HG03378 (cell line): Measurements from ENCODE around the gene IMP4.
A peak's percentile ranks its signal among the peaks of the same experiment; 100 is the strongest.

Experiments used
- ATAC-seq: cut with Tn5 transposase; IDR thresholded peaks from one replicate; pipeline ENCODE4 v1.9.1; 2021; ENCODE audit warnings: mild to moderate bottlenecking, moderate library complexity; ENCODE audit not compliant: unreplicated experiment

Gene IMP4

DNA sequence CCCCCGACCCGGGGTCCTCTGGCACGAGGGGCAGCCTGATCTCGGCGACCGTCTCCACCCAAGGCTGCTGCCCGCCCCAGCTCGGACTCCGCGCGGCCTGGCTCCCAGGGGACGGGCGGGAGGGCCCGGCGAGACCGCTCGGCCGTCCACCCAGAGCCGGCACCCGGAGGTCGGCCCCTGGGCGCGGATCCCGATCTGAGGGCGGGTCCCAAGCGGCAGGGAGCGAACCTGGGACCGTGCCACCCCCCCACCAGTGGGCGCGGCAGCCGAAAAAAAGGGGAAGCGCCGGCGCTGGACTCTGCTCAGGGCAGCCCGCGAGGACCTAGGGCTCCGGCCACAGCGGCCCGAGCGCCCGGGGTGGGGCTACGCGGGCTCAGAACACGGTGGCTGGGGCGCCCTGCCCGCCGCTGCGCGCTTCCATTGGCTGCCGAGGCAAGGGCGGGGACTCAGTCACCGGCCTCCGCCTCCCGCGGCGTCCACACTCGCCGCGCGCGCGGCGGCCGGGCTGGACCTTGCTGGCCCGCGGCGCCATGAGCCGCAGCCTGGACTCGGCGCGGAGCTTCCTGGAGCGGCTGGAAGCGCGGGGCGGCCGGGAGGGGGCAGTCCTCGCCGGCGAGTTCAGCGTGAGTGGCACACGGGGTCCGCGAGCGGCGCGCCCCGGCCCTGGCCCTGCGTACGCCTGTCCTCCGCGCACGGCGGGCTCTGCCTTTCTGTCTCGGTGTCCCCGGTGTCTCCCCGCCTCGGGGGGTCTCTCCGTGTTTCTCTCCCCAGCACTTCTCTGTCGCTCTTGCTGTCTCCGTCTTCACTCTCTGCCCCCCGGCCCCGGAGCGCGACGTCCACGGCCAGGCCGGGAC lies 13.1 kb downstream of the IMP4 start, which contains the start of gene PTPN18:
Gene PTPN18, plus strand, starts transcription at position 479 of the 854 bp plus-strand sequence. Its CDS starts 52 bp downstream, at position 531.
- ATAC-seq, result peak; percentile 69

DNA sequence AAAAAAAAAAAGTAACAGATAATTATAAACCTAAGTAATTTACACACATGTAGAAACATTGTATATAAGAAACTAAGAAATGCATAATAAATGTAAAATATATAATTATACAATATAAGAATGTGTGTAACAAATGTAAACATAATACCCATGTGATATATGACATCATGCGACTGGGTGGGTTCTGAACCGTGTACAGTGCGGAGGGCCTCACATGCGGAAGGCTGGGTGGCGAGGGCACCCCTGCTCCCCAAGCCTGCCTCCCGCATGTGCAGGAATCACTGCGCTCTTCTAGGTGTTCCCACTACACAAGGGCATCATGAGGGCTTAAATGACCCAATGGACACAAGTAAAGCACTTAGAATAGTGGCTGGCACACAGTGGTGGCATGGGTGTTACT lies 15.2 kb downstream of the IMP4 start:
- ATAC-seq, result no peak

DNA sequence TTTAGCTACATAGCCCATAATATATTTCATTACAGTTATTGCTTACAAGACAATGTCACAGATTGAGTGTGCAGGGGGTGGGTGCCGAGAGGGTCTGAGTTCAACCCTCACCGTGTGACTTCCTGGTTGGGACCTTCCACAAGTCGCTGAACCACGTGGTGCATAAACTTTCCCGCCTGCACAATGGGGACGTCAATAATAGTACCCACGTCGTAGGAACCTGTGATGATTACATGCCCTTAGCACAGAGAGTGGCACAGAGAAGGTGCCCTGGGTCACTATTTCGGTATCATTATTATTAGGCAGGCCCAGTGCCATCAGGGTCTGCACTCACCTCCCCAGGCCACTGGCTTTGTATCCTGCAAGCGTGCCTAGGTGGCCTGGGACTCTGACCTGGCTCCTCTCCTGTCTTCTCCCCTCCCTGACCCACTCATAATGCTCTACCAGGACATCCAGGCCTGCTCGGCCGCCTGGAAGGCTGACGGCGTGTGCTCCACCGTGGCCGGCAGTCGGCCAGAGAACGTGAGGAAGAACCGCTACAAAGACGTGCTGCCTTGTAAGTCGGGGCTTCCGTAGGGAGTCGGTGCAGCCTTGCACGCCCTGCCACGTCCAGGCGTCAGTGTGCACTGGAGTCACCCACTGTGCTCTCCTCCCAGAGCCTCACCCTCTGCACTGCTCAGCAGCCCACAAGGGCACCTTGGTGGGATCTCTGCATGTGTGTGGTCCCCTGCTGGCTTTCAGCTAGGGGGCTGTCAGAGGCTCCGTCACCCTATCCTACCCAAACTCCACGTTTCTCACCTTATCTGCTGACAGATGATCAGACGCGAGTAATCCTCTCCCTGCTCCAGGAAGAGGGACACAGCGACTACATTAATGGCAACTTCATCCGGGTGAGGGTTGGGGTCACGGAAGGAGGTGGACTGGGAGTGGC lies 16.0 kb downstream of the IMP4 start:
- ATAC-seq, result no peak

DNA sequence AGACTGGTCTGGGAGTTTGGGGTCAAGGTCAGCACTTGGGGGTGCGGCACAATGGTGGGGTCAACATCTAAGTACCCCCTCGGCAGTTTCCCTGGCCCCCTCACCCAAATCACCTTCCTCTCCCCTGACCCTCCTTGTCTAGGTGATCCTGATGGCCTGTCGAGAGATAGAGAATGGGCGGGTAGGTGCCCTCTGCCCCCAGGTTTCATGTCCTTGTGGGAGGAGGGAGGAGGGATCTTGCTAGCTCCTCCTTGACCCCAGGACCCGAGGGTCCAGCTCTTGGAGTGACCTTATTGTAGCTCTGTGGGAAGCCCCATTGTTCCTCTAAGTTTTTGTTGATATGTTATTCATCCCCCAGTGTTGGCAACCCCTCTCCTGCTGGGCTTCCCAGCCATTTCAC lies 16.8 kb downstream of the IMP4 start:
- ATAC-seq, result no peak

DNA sequence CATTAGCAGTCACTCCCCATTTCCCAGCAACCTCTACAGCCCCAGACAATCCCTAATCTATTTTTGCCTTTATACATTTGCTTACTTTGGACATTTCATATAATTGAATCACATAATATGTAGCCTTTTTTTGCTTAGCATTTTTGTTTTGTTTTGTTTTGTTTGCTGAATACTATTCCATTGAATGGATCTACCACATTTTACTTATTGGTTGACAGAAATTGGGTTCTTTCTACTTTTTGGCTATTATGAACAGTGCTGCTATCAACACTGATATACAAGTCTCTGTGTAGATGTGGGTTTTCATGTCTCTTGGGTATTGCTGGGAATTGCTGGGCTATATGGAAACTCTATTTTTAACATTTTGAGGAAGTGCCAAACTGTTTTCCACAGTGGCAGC lies 20.8 kb downstream of the IMP4 start:
- no peak for ATAC-seq

DNA sequence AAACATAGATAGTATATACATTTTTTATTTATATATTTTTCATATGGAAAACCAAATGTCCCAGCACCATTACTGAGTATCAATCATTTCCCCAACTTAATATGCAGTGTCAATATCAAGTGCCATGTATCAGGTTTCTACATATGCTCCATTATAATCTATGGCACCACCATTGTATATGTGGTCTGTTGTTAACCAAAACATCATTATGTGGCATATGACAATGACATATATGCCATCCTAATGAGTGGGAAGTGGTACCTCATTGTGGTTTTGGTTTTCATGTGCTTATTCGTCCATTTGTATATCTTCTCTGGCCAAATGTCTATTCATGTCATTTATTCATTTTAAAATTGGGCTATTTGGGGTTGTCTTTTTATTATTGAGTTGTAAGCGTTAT lies 22.4 kb downstream of the IMP4 start:
- ATAC-seq, result no peak

DNA sequence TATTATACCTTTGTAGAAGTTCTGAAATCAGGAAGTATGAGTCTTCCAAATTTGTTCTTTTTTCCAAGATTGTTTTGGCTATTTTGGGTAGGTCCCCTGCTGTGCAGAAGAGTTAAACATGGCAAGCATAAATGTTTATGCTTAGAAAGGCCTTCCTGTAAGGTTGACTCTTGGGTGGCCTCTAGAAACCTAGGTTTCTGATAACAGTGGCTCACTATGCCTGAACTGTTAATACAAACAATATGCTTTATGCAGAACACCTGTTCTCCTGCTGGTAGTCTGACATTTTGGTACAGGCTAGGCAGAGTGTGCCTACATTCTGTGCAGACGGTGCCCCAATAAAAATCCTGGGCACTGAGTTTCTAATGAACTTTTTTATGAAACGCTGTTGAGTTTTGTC lies 23.3 kb downstream of the IMP4 start:
- no peak for ATAC-seq

DNA sequence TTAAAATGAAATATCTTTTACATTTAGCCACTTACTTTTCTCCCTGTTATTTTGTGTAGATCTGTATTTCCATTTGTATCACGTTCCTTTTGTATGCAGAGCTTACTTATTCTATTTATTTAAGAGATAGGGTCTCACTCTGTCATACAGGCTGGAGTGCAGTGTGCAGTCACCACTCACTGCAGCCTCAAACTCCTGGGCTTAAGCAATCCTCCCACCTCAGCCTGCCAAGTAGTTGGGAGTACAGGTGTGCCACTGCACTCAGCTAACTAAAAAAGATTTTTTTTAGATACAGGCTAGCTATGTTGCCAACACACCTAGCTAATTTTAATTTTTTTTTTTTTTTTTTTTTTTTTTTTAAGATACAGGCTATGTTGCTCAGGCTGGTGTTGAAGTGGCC lies 24.0 kb downstream of the IMP4 start:
- no peak for ATAC-seq

DNA sequence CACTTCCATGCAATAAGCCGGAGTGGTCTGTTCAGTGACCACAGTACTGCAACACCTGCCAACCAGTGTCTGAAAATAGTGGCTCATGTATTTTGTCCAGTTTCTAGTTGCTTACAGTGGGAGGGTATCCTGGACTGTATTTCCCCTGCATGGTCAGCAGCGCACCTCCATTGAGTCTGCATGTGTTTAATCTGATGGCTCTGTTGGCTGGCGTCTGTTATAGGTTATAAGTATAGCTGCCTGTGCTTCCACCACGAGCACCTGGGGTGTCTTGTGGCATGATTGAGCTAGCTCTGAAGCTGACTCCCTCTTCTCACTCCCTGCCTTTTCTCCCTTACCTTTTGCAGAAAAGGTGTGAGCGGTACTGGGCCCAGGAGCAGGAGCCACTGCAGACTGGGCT lies 26.1 kb downstream of the IMP4 start:
- ATAC-seq, result no peak

DNA sequence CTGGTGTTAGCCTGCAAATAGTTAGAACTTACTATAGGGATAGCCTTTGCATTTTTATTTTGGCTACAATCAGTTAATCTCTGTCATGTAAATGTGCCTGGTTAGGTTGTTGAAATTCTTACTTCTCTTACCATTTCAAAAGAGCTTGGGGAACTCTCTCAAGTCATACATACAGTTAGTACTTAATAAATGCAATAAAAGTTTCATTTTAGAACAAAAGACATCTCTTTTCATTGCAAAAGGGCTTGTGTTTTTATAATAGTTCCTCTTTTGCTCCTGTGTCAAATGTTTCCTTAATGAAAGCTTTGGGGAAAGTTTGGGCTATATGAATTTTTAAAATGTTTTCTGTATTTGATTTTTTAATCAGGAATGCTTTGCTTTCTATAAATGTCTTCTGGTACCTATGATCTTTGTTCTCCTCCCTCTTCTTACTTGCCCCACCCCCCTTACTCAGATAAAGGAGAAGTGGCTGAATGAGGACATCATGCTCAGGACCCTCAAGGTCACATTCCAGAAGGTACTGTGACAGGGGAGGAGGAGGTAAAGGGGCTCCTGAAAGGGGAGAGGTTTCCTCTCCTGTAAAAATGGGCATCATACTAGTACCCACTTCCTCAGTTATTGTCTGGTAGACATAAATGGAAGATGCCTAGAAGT lies 26.7 kb downstream of the IMP4 start:
- no peak for ATAC-seq

DNA sequence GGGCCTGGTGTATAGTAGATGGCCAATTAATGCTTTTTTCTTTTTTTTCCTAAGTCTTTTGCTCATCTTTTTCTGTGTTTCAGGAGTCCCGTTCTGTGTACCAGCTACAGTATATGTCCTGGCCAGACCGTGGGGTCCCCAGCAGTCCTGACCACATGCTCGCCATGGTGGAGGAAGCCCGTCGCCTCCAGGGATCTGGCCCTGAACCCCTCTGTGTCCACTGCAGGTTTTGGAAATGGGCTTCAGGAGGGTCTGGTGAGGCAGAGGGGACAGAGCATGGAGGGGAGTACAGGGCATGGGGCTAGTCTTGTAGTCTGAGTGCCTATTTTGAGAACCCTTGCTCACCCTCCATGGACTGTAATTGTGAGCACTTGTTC lies 27.3 kb downstream of the IMP4 start:
- no peak for ATAC-seq

DNA sequence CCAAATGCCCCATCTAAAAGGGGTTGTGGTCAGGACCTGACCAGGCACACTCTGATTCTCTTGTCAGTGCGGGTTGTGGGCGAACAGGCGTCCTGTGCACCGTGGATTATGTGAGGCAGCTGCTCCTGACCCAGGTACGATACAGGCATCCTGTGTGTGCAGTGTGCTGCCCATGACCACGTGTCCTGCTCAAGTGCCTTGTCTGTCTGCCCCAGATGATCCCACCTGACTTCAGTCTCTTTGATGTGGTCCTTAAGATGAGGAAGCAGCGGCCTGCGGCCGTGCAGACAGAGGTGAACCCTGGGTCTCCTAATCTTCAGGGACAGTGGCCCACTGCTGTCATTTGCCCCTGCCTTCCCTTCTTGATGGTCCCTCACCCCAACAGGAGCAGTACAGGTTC lies 27.8 kb downstream of the IMP4 start:
- ATAC-seq, result no peak

DNA sequence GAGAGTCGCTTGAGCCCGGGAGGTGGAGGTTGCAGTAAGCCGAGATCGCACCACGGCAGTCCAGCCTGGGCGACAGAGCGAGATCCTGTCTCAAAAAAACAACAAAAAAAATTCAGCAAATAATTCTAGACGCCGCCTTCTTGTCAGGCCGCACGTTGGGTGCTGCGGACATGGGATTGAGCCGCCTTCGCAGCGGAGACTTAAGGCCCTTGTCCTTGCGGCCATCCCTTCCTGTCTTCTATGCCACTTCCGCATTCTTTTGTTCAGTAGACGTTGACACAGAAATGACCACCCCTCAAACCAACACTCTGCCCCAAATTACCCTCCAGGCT lies 29.0 kb downstream of the IMP4 start:
- ATAC-seq, result peak; percentile 43

DNA sequence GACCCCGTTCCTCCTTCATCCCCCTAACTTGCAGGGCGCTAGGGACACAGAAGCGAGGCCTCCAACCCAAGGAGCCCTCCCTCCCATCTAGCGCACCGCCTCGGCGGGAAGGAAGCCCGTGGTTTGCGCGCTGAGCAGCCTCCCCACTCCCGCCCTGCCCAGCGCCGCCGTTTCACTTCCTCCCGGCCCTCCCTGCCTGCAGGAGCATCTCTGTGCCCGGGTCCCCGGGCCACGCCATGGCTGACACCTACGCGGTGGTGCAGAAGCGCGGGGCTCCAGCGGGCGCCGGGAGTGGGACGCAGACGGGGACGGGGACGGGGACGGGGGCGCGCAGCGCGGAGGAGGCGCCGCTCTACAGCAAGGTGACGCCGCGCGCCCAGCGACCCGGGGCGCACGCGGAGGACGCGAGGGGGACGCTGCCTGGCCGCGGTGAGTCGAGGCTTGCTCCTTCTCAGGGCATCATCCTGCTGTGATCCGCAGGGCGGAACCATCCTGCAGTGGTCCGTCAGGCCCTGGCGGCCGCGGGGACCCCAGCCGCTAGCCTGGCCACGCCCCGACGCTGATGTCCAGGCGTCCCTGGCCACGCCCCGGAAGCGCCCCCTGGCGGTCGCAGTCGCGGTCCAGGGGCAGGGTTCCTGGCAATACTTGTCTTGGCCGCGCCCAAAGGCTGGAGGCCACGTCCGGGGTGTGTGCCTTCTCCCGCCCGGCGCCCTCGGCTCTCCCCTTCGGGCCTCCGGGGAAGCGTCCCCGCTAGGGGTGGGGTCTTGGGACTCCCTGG lies 29.5 kb downstream of the IMP4 start:
- peak; percentile 53 for ATAC-seq

DNA sequence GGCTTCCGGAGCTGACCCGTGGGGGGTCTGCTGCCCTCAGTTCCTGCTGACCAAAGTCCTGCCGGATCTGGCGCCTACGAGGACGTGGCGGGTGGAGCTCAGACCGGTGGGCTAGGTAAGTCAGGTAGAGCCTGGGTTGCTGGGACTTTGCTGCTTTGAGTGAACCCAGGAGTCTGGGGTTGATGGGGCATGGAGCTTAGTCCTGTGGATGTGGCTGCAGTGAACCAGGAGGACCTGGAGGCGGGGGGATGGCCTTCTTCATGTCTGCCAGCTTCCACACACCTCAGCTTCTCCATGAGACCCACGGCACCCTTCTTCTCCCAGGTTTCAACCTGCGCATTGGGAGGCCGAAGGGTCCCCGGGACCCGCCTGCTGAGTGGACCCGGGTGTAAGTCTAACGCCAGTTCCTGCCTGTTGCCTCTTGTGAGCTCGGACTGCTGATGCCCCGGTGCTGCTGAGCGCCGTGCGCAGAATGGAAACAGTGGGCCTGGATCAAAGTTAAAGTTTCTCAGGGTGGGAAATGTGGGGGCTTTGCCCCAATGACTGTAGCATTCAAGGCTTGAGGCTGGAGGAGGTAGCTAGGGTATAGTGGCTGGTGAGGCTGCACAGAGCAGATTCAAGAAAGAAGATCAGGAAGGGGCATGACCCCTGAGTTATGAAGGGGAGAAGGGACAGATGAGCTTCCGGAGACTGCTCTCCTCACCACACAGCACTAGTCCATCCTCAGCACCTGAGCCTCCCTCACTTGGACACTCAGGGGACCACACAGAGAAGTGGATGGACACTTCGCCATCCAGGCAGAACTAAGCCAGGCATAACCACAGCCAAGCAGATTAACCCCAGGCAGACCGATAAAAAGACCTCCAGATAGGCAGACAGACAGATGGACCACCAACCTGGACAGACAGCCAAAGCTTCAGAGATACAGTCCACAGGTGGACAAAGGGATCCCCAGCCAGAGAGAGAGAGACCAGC lies 30.4 kb downstream of the IMP4 start:
- no peak for ATAC-seq

DNA sequence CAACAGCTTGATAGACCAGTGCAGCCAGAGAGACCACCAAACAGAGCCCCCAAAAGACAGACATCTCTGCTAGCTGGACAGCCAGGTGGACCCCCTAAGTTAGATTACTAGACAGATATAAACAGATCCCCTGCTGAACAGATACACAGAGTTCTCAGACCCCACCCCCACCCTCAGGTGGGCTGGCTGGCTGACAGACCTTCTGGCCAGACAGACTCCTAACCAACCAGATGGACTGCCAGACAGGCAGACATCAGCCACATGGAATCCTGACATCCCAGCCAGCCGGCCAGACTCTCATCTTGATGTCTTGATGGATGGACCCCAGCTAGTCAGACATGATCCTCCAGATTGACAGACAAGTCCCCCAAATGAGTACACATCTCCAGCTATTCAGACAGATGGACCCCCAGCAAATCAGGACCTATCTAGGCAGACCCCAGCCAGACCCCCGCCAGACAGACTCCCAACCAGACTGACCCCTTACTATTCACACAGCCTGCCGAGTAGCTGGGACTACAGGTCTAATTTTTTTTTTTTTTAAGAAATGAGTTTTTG lies 31.2 kb downstream of the IMP4 start:
- no peak for ATAC-seq

DNA sequence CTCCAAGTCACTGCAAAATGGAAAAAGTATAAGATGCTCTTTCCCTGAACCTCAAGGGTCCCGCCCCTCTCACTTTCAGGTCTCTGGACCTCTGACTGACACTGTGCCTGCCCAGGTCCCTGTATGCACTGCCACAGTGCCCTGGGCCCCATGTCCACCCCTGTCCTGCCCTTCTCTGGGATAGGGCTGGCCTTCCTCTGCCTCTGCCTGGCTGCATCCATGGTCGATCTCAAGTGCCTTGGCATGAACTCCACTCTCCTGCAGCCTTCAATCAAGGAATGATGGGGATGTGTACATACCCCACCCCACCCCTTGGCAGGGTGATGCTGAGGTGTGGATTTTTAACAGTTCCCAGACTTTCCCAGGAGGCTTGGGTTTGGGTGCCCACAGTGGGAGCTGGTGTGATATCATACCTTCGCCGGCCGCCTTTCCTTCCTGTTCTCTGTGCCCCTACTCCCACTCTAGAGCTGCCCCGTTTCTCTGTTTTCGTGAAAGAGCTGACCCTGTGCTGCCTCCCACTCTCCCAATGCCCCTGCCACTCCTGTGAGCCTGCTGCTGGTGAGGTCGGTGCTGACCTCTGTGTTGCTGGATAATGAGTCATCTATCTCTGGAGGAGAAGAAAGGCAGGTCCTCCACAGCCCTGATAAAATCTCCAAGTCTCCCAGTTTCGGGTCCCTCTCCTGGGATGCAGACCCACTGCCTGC lies 32.0 kb downstream of the IMP4 start:
- ATAC-seq, result no peak
